C4-2B (cell line): ENCODE results near the gene SNRNP40.

ENCODE experiments used
- ZFX ChIP-seq: fragments of 450-650 bp; IDR thresholded peaks from 2 replicates; pipeline ENCODE4 v1.6.1; 2017
- TF ChIP-seq, protein P1 (sequence below): fragments of 450-650 bp; conservative IDR thresholded peaks from 2 replicates; pipeline ENCODE4 v1.5.1; 2017; ENCODE audit warnings: mild to moderate bottlenecking

DNA sequence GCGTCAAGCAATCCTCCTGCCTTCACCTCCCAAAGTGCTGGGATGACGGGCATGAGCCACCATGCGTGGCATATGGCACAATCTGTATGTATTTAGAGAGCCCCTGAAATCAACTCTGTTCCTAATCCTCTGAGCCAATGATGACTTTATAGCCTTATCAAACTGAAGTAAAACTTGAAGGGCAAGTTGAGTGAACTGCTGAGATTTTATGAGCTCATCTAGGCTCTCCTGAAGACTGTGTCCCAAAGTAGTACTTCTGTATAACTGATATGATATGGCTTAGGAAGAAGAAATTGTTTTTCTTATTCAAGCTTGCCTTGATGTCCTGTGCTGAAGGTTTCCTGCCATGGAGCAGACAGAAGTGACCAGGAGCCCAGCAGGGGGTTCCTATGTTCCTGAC, 33.2 kb downstream of the SNRNP40 start:
- TF ChIP-seq, protein P1, sequence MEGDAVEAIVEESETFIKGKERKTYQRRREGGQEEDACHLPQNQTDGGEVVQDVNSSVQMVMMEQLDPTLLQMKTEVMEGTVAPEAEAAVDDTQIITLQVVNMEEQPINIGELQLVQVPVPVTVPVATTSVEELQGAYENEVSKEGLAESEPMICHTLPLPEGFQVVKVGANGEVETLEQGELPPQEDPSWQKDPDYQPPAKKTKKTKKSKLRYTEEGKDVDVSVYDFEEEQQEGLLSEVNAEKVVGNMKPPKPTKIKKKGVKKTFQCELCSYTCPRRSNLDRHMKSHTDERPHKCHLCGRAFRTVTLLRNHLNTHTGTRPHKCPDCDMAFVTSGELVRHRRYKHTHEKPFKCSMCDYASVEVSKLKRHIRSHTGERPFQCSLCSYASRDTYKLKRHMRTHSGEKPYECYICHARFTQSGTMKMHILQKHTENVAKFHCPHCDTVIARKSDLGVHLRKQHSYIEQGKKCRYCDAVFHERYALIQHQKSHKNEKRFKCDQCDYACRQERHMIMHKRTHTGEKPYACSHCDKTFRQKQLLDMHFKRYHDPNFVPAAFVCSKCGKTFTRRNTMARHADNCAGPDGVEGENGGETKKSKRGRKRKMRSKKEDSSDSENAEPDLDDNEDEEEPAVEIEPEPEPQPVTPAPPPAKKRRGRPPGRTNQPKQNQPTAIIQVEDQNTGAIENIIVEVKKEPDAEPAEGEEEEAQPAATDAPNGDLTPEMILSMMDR = no peak
- no peak for TF ChIP-seq ZFX
